Right kidney (tissue), 9 donors: ENCODE results near the gene KDM5B.
A peak's percentile ranks its signal among the peaks of the same experiment; 100 is the strongest.
"Not testable (repeated sequence)": the region's sequence is repeated elsewhere in the genome, so short reads cannot be mapped to it uniquely, and the experiment has no call there.

ENCODE experiments used
- DNase-seq: peaks from one replicate; pipeline ENCODE4 v3.0.0-alpha.2; 2016
- long read RNA-seq, 8 donors: transcript quantifications; one replicate each; lab custom pipeline, GENCODE V29; 2026

Gene KDM5B
- long read RNA-seq, donor 1, full-length matches to known transcripts = 32 of 32 reads
- long read RNA-seq, donor 1, partial matches to known transcripts = 0 of 32 reads
- long read RNA-seq, donor 1, other reads (novel, unspliced or antisense) = 0 of 32 reads
- long read RNA-seq, donor 2, full-length matches to known transcripts = 18 of 18 reads
- long read RNA-seq, donor 2, partial matches to known transcripts = 0 of 18 reads
- long read RNA-seq, donor 2, other reads (novel, unspliced or antisense) = 0 of 18 reads
- long read RNA-seq, donor 3, transcript KDM5B-229 (1 exons, 3,141 nt) = major isoform, 16 of 23 reads
- long read RNA-seq, donor 3, partial matches to known transcripts = 0 of 23 reads
- long read RNA-seq, donor 3, other reads (novel, unspliced or antisense) = 0 of 23 reads
- long read RNA-seq, donor 4, full-length matches to known transcripts = 42 of 42 reads
- long read RNA-seq, donor 4, partial matches to known transcripts = 0 of 42 reads
- long read RNA-seq, donor 4, other reads (novel, unspliced or antisense) = 0 of 42 reads
- long read RNA-seq, donor 5, full-length matches to known transcripts = 18 of 18 reads
- long read RNA-seq, donor 5, partial matches to known transcripts = 0 of 18 reads
- long read RNA-seq, donor 5, other reads (novel, unspliced or antisense) = 0 of 18 reads
- long read RNA-seq, donor 6, full-length matches to known transcripts = 35 of 45 reads
- long read RNA-seq, donor 6, partial matches to known transcripts = 10 of 45 reads
- long read RNA-seq, donor 6, other reads (novel, unspliced or antisense) = 0 of 45 reads
- long read RNA-seq, donor 7, full-length matches to known transcripts = 48 of 61 reads
- long read RNA-seq, donor 7, partial matches to known transcripts = 13 of 61 reads
- long read RNA-seq, donor 7, other reads (novel, unspliced or antisense) = 0 of 61 reads
- long read RNA-seq, donor 8, full-length matches to known transcripts = 32 of 32 reads
- long read RNA-seq, donor 8, partial matches to known transcripts = 0 of 32 reads
- long read RNA-seq, donor 8, other reads (novel, unspliced or antisense) = 0 of 32 reads

- peak; percentile 90 for DNase-seq
Observed at GRCh38 chr1:202807926-202808757, at the start of gene KDM5B. TSS of gene KDM5B (minus strand) at chr1:202808421. CDS start at chr1:202808305, 116 bp downstream.

GRCh38 chr1:202857136-202857610 is 49.0 kb upstream of the KDM5B start:
- DNase-seq = no peak

DNA sequence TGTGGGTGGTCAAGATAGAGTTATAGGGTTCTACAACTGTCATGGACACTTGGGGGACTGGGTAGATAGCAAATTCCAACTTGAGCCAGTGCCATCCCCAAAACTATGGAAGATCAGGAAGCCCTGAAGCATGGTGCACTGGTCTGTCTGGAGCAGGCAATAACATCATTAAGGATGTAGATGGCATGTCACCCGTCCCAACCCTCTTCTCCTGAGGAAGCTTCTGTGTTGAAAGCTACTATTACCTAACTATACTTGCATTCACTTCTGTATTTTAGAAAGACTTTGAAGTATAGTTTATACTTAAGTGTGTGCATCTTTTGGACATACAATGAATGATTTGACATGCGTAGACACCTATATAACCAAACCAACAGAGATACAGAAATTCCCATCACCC is 47.8 kb upstream of the KDM5B start:
- DNase-seq = no peak

DNA sequence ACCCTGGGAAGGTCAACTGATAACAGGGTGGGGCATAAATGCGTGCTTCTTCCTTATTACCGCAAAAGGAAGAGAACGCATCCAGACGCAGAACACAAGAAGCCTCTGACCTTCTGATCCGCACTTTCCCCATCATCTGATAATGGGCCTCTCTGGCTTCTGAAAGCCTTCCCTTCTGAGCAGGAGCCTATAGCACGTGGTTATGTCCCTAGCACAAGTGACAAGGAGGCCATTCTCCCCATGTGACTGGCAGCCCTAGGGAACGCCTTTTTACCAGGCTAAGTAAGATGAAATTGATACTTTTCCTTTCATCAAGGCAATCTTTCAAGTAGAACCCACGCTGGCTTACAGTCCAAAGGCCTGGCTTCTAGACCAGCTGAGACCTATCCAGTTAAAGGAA is 46.6 kb upstream of the KDM5B start:
- DNase-seq = no peak

GRCh38 chr1:202852163-202852904 is 44.1 kb upstream of the KDM5B start:
- DNase-seq = no peak

GRCh38 chr1:202850593-202851362 is 42.6 kb upstream of the KDM5B start:
- DNase-seq = no peak

DNA sequence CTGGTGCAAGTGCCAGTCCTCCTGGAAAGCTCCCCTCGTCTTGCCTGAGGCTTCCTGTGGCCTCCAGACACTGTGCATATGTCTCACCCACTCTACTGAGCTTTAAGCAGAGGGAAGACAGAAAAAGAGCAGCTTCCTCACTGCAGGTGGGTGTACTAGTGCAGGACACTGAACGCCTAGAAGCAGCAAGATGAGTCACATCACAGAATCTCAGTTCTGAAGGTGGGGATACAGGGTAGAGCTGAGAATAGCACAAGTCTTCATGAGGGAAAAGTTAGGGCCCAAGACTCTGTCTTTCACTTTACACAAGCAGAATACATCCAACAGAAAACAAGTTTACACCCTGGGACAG is 39.9 kb upstream of the KDM5B start:
- no peak for DNase-seq

GRCh38 chr1:202844935-202845334 is 36.7 kb upstream of the KDM5B start:
- DNase-seq = no peak

DNA sequence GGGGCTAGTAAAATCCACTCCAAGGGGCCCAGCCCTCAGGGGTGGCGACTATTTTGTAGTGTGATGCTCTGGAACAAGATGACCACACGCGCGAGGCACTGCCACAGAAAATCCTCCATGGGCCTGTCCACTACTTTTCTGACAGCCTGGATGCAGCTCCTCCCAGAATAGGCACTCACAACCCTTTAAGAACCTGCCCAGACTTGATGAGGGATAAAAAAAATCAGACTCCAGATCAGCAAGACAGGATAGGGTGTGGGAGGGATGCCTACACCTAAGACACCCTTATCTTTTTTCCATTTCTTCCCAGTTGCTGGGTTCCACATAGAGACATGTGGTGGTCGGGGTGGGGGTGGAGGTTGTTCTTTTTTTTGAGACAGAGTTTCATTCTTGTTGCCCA is 36.0 kb upstream of the KDM5B start:
- no peak for DNase-seq

DNA sequence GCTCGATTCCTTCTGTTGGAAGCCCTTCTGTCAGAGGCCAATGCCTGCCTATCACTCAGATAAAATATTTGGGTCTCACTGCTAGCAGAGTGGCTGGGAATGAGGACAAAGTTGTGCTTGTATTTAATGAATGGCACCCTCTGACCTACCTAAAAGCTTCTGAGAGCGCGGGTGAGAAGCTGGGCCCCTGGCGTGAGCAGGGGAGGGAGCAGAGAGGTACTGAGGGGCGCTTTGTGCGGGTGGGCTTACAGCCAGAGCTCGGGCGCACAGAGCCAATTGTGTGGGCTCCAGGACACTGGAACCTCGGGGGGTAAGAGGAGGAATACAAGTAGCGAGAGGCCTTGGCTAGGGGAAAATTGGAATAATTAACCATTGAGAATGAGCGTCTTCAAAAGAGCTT is 34.9 kb upstream of the KDM5B start:
- DNase-seq = no peak

DNA sequence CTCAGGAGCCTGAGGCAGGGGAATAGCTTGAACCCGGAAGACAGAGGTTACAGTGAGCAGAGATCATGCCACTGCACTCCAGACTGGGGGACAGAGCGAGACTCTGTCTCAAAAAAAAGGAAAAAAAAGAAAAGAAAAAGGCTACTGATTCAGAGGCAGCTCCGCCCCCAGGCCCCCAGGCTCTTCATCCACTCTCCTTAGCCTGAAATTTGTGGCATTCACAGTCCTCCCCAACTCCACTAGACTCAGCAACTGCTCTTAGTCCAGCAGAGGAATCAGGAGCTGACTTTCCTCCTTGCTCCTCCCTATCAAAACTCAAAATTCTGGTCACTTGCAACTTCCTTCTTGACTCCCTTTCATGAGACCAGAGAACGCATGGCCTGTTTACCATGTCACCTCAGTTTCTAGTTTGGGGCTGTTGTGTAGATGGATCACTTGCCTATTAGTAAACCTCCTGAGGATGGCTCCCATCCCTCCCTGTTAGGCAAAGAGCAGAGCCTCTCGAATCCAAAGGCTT is 29.6 kb upstream of the KDM5B start:
- DNase-seq = no peak

- DNase-seq = no peak
Observed at GRCh38 chr1:202836623-202837403, 28.6 kb upstream of the KDM5B start.

GRCh38 chr1:202835548-202836072 is 27.4 kb upstream of the KDM5B start:
- no peak for DNase-seq

- no peak for DNase-seq
Observed at GRCh38 chr1:202834771-202835547, 26.7 kb upstream of the KDM5B start.

GRCh38 chr1:202831906-202832305 is 23.7 kb upstream of the KDM5B start:
- no peak for DNase-seq

DNA sequence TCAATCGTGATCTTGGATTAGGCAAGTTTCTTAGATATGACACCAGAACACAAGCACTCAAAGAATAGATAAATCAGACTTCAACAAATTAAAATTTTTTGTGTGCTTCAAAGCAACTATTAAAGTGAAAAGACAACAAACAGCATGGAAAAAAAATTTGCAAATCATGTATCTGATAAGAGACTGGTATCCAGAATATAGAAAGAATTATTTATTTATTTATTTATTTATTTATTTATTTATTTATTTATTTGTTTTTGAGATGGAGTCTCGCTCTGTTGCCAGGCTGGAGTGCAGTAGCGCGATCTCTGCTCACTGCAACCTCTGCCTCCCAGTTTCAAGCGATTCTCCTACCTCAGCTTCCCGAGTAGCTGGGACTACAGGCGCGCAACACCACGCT is 21.0 kb upstream of the KDM5B start:
- DNase-seq = not testable (repeated sequence)

DNA sequence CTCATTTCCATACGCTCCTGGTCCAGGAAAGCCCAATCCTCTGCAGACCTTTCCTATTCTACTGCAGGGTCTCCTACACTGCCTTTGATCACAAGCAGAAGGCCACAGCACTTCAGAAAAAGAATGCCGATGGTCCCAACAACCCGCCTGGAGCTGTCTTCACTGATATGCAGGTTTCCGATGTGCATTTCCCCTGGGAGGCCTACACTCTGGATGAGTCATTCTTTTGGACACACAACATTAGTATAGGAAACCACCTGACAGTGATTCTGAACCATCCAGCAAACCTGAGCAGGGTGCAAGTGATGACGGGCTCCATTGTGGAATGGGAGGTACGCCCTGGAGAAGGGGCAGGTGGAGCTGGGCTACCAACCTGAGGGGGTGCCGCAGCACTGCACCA is 17.5 kb upstream of the KDM5B start:
- DNase-seq = no peak

DNA sequence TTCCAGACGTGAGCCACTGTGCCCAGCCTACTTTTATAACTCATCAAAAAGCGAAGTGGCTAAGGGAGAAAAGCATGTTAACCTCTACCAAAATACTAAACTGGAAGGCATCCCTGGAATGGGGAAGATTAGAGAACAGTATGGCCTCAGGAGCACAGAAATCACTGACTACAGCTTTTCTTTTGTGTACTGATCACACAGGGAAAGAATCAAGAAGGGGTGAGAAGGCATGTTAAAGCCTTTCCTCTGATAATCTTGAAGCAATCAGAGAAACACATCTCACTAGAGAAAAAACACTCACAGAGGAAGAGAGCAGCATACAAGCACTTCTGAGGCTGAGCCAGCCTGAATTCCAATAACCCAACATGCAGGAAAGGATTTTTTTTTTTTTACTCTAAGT is 13.2 kb upstream of the KDM5B start:
- no peak for DNase-seq
